Urinary bladder (tissue), 4 donors: ENCODE measurements around the gene FRMD4A. TPM values are rescaled to one million over a fixed set of nuclear protein-coding genes. Genes with fewer than 3 reads are reported as not detected.
"Not testable (repeated sequence)": the region's sequence is repeated elsewhere in the genome, so short reads cannot be mapped to it uniquely, and the experiment has no call there.

Experiments
- DNase-seq: peaks from one replicate; pipeline ENCODE4 v3.0.0-alpha.2; 2015; ENCODE audit errors: extremely low spot score
- H3K27ac ChIP-seq: one replicate; pipeline ENCODE4 v1.5.1; 2013; ENCODE audit warnings: low read depth, mild to moderate bottlenecking, moderate library complexity
- H3K36me3 ChIP-seq: one replicate; pipeline ENCODE4 v1.6.1; 2013; ENCODE audit warnings: mild to moderate bottlenecking, moderate library complexity; ENCODE audit not compliant: insufficient read depth
- H3K4me1 ChIP-seq: one replicate; pipeline ENCODE4 v1.6.1; 2013; ENCODE audit warnings: mild to moderate bottlenecking, moderate library complexity; ENCODE audit not compliant: insufficient read depth
- H3K4me3 ChIP-seq: one replicate; pipeline ENCODE4 v1.5.1; 2013; ENCODE audit warnings: low read depth, low read length
- WGBS: extraction: QIAGEN DNeasy Blood & Tissue Kit; methylation state at CpG from one replicate; pipeline ENCODE4 v1.1.7; 2013; 5-methylcytosine and 5-hydroxymethylcytosine counted together
- polyA plus RNA-seq: library from polyadenylated mRNA; stranded (reverse); fragments of 200-250 nt; gene quantifications from one replicate; pipeline ENCODE4 v1.2.3, GENCODE V29; 2013
- total RNA-seq: library from RNA; depleted of rRNA; stranded (reverse); fragments of >200 nt; gene quantifications from one replicate; pipeline ENCODE4 v1.2.3, GENCODE V29; 2014
- donor health status: healthy with polysubstance abuse.
- donor health status: healthy.

FRMD4A gene
- total and polyA plus RNA-seq, 2 donors: 15.1 to 32.9 TPM

GRCh38 chr10:14146501-14146900, 184.2 kb downstream of the FRMD4A start:
- no peak for DNase-seq
- H3K27ac ChIP-seq: no peak overlapping the region
- no peaks in the 10 kb centered on the region for H3K36me3 ChIP-seq
- no peaks in the 10 kb centered on the region for H3K4me1 ChIP-seq
- 69% methylated on average over 4 of the region's 4 CpGs for WGBS
- H3K4me3 ChIP-seq: no peak overlapping the region

- Histone ChIP-seq H3K27ac (no peak overlapping the region), H3K36me3 (no peaks in the 10 kb centered on the region), H3K4me3 (no peak overlapping the region), H3K4me1 (no peaks in the 10 kb centered on the region)
- WGBS: 47% methylated on average over 3 of the region's 3 CpGs
- DNase-seq: no peak
These were observed 184.7 kb downstream of the FRMD4A start for GRCh38 chr10:14146025-14146424.

DNA sequence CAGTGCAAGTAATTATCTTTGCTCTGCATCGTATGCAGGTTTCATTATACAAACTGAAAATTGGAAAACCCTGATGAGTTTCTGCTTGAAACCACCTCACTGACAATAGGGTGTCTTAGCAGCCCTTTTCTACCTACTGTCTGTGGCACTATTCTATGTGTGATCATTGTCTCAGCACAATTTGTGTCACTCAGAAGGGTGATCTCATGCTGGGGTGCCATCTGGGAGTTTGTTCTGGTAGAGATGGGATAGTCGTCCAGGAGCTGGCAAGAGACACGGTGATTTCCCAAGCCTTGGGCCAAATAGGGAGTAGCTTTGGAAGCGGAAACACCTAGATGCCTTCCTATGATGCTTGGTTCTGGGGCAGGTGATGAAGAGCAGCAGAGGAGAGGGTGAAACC, 186.3 kb downstream of the FRMD4A start:
- Histone ChIP-seq H3K4me3 (no peak overlapping the region), H3K27ac (no peak overlapping the region), H3K36me3 (no peaks in the 10 kb centered on the region), H3K4me1 (no peaks in the 10 kb centered on the region)
- WGBS: 76% methylated on average over 4 of the region's 4 CpGs
- no peak for DNase-seq

- 73% methylated on average over 4 of the region's 4 CpGs for WGBS
- H3K4me1 ChIP-seq: no peaks in the 10 kb centered on the region
- no peak overlapping the region for H3K27ac ChIP-seq
- no peak overlapping the region for H3K4me3 ChIP-seq
- H3K36me3 ChIP-seq: no peaks in the 10 kb centered on the region
- DNase-seq: no peak
These were observed 188.0 kb downstream of the FRMD4A start for GRCh38 chr10:14142606-14143250.

- DNase-seq: no peak
- H3K36me3 ChIP-seq: no peaks in the 10 kb centered on the region
- no peak overlapping the region for H3K27ac ChIP-seq
- 85% methylated on average over 5 of the region's 5 CpGs for WGBS
- no peak overlapping the region for H3K4me3 ChIP-seq
- H3K4me1 ChIP-seq: no peaks in the 10 kb centered on the region
These were observed 189.4 kb downstream of the FRMD4A start for GRCh38 chr10:14141283-14141682.

GRCh38 chr10:14137391-14137790, 193.3 kb downstream of the FRMD4A start:
- Histone ChIP-seq H3K36me3 (no peaks in the 10 kb centered on the region), H3K27ac (no peak overlapping the region), H3K4me1 (no peaks in the 10 kb centered on the region), H3K4me3 (no peak overlapping the region)
- 73% methylated on average over 3 of the region's 3 CpGs for WGBS
- no peak for DNase-seq

GRCh38 chr10:14135196-14135595, 195.5 kb downstream of the FRMD4A start:
- H3K36me3 ChIP-seq, H3K27ac ChIP-seq, H3K4me3 ChIP-seq, H3K4me1 ChIP-seq, DNase-seq: not testable (repeated sequence)
- 28% methylated on average over 2 of the region's 2 CpGs for WGBS

GRCh38 chr10:14134275-14134674, 196.4 kb downstream of the FRMD4A start:
- DNase-seq: no peak
- no peak overlapping the region for H3K27ac ChIP-seq
- H3K4me1 ChIP-seq: no peaks in the 10 kb centered on the region
- WGBS: 88% methylated on average over 1 of the region's 1 CpG
- H3K36me3 ChIP-seq: no peaks in the 10 kb centered on the region
- no peak overlapping the region for H3K4me3 ChIP-seq

- H3K4me3 ChIP-seq: no peak overlapping the region
- 86% methylated on average over 14 of the region's 14 CpGs for WGBS
- DNase-seq: no peak
- no peaks in the 10 kb centered on the region for H3K4me1 ChIP-seq
- no peak overlapping the region for H3K27ac ChIP-seq
- H3K36me3 ChIP-seq: no peaks in the 10 kb centered on the region
These were observed 199.3 kb downstream of the FRMD4A start for GRCh38 chr10:14131261-14131960.

GRCh38 chr10:14129770-14130169, 201.0 kb downstream of the FRMD4A start:
- WGBS: 95% methylated on average over 4 of the region's 4 CpGs
- Histone ChIP-seq H3K27ac (no peak overlapping the region), H3K4me3 (no peak overlapping the region), H3K36me3 (no peaks in the 10 kb centered on the region), H3K4me1 (no peaks in the 10 kb centered on the region)
- DNase-seq: no peak

DNA sequence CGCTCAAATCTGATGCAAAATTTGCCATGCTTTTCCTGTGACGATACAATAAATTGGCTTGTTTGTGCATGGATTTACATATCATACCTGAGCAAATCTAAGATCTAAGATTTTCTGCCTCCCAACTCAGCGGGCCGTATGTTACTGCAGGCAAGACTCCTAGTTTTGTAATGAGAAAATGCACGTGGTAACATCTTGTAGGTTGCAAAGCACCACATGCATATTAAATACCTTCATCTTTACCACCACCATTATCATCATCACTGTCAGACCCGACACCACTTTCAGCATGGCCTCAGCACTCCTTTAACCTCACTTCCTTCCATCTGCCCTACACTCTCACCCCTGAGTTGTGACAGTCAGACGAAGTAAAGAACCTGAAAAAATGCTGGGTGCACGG, 202.2 kb downstream of the FRMD4A start:
- no peaks in the 10 kb centered on the region for H3K4me1 ChIP-seq
- H3K36me3 ChIP-seq: no peaks in the 10 kb centered on the region
- DNase-seq: no peak
- 72% methylated on average over 8 of the region's 8 CpGs for WGBS
- no peak overlapping the region for H3K4me3 ChIP-seq
- no peak overlapping the region for H3K27ac ChIP-seq

- 82% methylated on average over 6 of the region's 6 CpGs for WGBS
- Histone ChIP-seq H3K4me3 (no peak overlapping the region), H3K4me1 (no peaks in the 10 kb centered on the region), H3K36me3 (no peaks in the 10 kb centered on the region), H3K27ac (no peak overlapping the region)
- no peak for DNase-seq
These were observed 203.9 kb downstream of the FRMD4A start for GRCh38 chr10:14126697-14127440.

- no peak for DNase-seq
- Histone ChIP-seq H3K27ac (no peak overlapping the region), H3K36me3 (no peaks in the 10 kb centered on the region), H3K4me1 (no peaks in the 10 kb centered on the region), H3K4me3 (no peak overlapping the region)
- 75% methylated on average over 6 of the region's 6 CpGs for whole genome bisulfite sequencing
These were observed 205.2 kb downstream of the FRMD4A start for GRCh38 chr10:14125564-14125963.

GRCh38 chr10:14124941-14125340, 205.8 kb downstream of the FRMD4A start:
- H3K4me1 ChIP-seq: no peaks in the 10 kb centered on the region
- no peaks in the 10 kb centered on the region for H3K36me3 ChIP-seq
- no peak for DNase-seq
- WGBS: 57% methylated on average over 7 of the region's 7 CpGs
- no peak overlapping the region for H3K27ac ChIP-seq
- no peak overlapping the region for H3K4me3 ChIP-seq
